Keratinocyte (primary cell): ENCODE data around the gene ZCCHC7. TPM values are rescaled to one million over a fixed set of nuclear protein-coding genes. Genes with fewer than 3 reads are reported as not detected.

Source experiments
- DNase-seq: peaks from one replicate; pipeline ENCODE4 v3.0.0-alpha.2; 2011; ENCODE audit warnings: low read depth, missing footprints, low spot score
- FAIRE-seq: peaks from 2 replicates; lab custom pipeline; 2011; peaks lifted over from hg19 to GRCh38; lab: Jason Lieb, UNC
- H2AFZ ChIP-seq: 2 replicates; pipeline ENCODE4 v1.6.0; 2012; ENCODE audit warnings: low read length, control low read depth, inconsistent platforms; ENCODE audit not compliant: control insufficient read depth
- H3K27ac ChIP-seq: 2 replicates; pipeline ENCODE4 v1.5.1; 2011; ENCODE audit warnings: low read length; ENCODE audit not compliant: control insufficient read depth, insufficient read depth
- H3K27me3 ChIP-seq: 3 replicates; pipeline ENCODE4 v1.6.0; 2011; ENCODE audit warnings: low read length; ENCODE audit not compliant: control insufficient read depth, insufficient read depth; ENCODE audit errors: extremely low read depth
- H3K36me3 ChIP-seq, 2 experiments: 2 replicates in 1 of 2; 3 replicates in 1 of 2; pipeline ENCODE4 v1.5.1; 2011; ENCODE audit warnings: low read length in 2 of 2, mild to moderate bottlenecking in 1 of 2; ENCODE audit not compliant: control insufficient read depth in 2 of 2, insufficient read depth in 2 of 2; ENCODE audit errors: extremely low read depth in 1 of 2
- H3K4me1 ChIP-seq: 3 replicates; pipeline ENCODE4 v1.5.1; 2011; ENCODE audit warnings: low read length; ENCODE audit not compliant: control insufficient read depth, insufficient read depth; ENCODE audit errors: extremely low read depth
- H3K4me2 ChIP-seq: 3 replicates; pipeline ENCODE4 v1.6.0; 2011; ENCODE audit warnings: low read depth, low read length; ENCODE audit not compliant: control insufficient read depth, insufficient read depth; ENCODE audit errors: extremely low read depth
- H3K4me3 ChIP-seq, 3 experiments: fragments of 200-600 bp in 1 of 3; sonication (generic) in 1 of 3; 2 replicates in 2 of 3; 3 replicates in 1 of 3; pipeline ENCODE4 v1.5.1; 2011 to 2016; ENCODE audit warnings: low read length in 3 of 3, mild to moderate bottlenecking in 3 of 3, control low read depth in 2 of 3, inconsistent platforms in 1 of 3, low read depth in 1 of 3, mixed read lengths in 1 of 3, mixed run types in 1 of 3, moderate library complexity in 1 of 3; ENCODE audit not compliant: control insufficient read depth in 2 of 3, insufficient read depth in 2 of 3; ENCODE audit errors: extremely low read depth in 1 of 3
- H3K79me2 ChIP-seq: 2 replicates; pipeline ENCODE4 v1.6.0; 2012; ENCODE audit warnings: low read length; ENCODE audit not compliant: control insufficient read depth, insufficient read depth
- H3K9ac ChIP-seq: 3 replicates; pipeline ENCODE4 v1.6.0; 2011; ENCODE audit warnings: low read length; ENCODE audit not compliant: control insufficient read depth, insufficient read depth; ENCODE audit errors: extremely low read depth
- H3K9me1 ChIP-seq: 3 replicates; pipeline ENCODE4 v1.6.0; 2011; ENCODE audit warnings: low read length; ENCODE audit not compliant: control insufficient read depth, insufficient read depth; ENCODE audit errors: extremely low read depth
- H3K9me3 ChIP-seq: 2 replicates; pipeline ENCODE4 v1.5.1; 2012; ENCODE audit warnings: low read depth, low read length; ENCODE audit not compliant: control insufficient read depth
- H4K20me1 ChIP-seq: 3 replicates; pipeline ENCODE4 v1.6.0; 2011; ENCODE audit warnings: low read length; ENCODE audit not compliant: control insufficient read depth, insufficient read depth; ENCODE audit errors: extremely low read depth
- EZH2 ChIP-seq: IDR thresholded peaks from one replicate; pipeline ENCODE4 v1.6.1; 2012; ENCODE audit warnings: inconsistent platforms, mild to moderate bottlenecking, low read length, moderate library complexity
- dilution Hi-C: fragments of 300-500 bp; cut with MboI; formaldehyde crosslinking; loops from one replicate; pipeline ENCODE4 v1.7.0; 2020; ENCODE audit warnings: low sequenced_read_pairs; ENCODE audit not compliant: extremely low pct_ligation_motif_present
- polyA plus RNA-seq, 5 experiments: library from polyadenylated mRNA; depleted of rRNA in 3 of 5; stranded (reverse) in 3 of 5; stranded (forward) in 1 of 5; unstranded in 1 of 5; fragments of >200 nt; gene quantifications; 1 replicate in 1 of 5; 2 replicates in 3 of 5; 3 replicates in 1 of 5; pipeline versions ENCODE4 v1.2.1 to v1.2.3, GENCODE V29; 2011 to 2012; ENCODE audit warnings: missing spikeins in 2 of 5, low read depth in 1 of 5, low replicate concordance in 1 of 5
- TF ChIP-seq, protein P1 (sequence below), 3 experiments: IDR thresholded peaks in 1 of 3; conservative IDR thresholded peaks in 1 of 3; optimal IDR thresholded peaks in 1 of 3; 2 replicates in 2 of 3; 3 replicates in 1 of 3; pipeline versions ENCODE3 to v1.5.1; 2011; ENCODE audit warnings: low read length in 3 of 3, mild to moderate bottlenecking in 3 of 3, moderate library complexity in 2 of 3, control low read depth in 1 of 3, inconsistent platforms in 1 of 3; ENCODE audit not compliant: insufficient read depth in 2 of 3; ENCODE audit errors: extremely low read depth in 1 of 3

ZCCHC7 gene
- polyA plus RNA-seq, 1 donor (not counting 4 experiments of a cell fraction or from before 2014, with no cell fraction given): 16.5 TPM

DNA sequence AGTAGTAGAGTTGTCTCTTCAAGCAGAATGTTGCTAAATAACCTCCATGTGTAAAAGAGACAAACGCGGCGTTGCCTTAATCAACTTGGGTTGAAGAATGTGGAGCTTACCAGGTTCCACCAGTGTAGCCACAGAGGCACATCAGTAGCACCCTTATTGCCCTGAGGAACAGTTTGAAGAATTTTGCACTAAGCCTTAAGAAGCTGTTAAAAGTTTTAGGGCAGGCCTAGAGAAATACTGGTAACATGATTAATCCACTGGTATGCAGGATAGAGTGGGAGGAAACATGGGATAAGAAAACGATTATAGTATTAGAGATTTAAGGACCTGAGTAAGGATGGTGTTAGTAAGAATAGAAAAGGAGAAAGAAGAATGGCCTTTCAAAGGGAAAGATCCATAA lies 100.6 kb downstream of the ZCCHC7 start:
- Histone ChIP-seq H3K36me3 (no peaks in the 10 kb centered on the region), H3K9me1 (no peaks in the 10 kb centered on the region), H4K20me1 (no peaks in the 10 kb centered on the region), H3K4me3 (no peak overlapping the region), H3K4me1 (peaks cover under 1% of the 10 kb centered on the region), H3K9ac (no peak overlapping the region), H2AFZ (no peak overlapping the region), H3K79me2 (no peaks in the 10 kb centered on the region), H3K9me3 (no peaks in the 10 kb centered on the region), H3K4me2 (no peak overlapping the region), H3K27ac (no peak overlapping the region), H3K27me3 (no peaks in the 10 kb centered on the region)
- DNase-seq: no peak
- FAIRE-seq: no peak
- dilution Hi-C loops: no loop called here
- no peak for TF ChIP-seq EZH2
- TF ChIP-seq, protein P1, sequence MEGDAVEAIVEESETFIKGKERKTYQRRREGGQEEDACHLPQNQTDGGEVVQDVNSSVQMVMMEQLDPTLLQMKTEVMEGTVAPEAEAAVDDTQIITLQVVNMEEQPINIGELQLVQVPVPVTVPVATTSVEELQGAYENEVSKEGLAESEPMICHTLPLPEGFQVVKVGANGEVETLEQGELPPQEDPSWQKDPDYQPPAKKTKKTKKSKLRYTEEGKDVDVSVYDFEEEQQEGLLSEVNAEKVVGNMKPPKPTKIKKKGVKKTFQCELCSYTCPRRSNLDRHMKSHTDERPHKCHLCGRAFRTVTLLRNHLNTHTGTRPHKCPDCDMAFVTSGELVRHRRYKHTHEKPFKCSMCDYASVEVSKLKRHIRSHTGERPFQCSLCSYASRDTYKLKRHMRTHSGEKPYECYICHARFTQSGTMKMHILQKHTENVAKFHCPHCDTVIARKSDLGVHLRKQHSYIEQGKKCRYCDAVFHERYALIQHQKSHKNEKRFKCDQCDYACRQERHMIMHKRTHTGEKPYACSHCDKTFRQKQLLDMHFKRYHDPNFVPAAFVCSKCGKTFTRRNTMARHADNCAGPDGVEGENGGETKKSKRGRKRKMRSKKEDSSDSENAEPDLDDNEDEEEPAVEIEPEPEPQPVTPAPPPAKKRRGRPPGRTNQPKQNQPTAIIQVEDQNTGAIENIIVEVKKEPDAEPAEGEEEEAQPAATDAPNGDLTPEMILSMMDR (optimal IDR thresholded peaks at IDR 0.05 in 1 of 3, IDR thresholded peaks at IDR 0.05 in 1 of 3, conservative IDR thresholded peaks at IDR 0.05 in 1 of 3; ENCODE audit: extremely low read depth in 1 of 3, insufficient read depth in 2 of 3, low read length in 3 of 3): no peak

DNA sequence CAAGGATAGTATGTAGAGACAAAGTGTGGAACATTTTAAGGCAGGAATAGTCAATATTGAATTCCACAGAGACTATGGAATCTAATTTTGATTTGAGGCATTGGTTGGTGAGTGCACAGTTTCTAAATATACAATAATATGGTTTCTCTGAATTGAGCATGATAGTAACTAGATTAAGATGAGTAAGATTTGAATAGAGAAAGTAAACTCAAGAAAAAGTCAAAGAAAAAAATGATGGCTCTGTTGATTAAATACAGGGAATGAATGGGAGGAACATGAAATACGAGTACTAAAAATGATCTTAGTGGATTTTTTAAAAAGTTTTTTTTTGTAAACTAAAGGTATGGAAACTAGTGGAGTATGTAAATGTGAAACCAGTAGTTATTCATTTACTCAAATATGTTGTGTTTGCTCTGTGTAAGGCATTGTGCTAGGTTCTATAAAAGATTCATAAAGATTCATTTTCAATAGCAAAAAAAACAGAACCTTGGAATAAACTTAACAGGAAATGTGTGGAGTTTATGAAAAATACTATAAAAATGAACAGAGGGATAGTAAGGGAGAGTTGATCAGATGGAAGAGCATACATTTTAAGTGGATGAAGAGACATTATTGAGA lies 101.2 kb downstream of the ZCCHC7 start:
- no peak for DNase-seq
- Histone ChIP-seq H3K4me2 (no peak overlapping the region), H3K27ac (no peak overlapping the region), H2AFZ (no peak overlapping the region), H3K27me3 (no peaks in the 10 kb centered on the region), H3K79me2 (no peaks in the 10 kb centered on the region), H3K9me1 (no peaks in the 10 kb centered on the region), H3K9me3 (no peaks in the 10 kb centered on the region), H3K9ac (no peak overlapping the region), H3K4me1 (no peaks in the 10 kb centered on the region), H3K36me3 (no peaks in the 10 kb centered on the region), H4K20me1 (no peaks in the 10 kb centered on the region), H3K4me3 (no peak overlapping the region)
- no peak for FAIRE-seq
- dilution Hi-C loops: no loop called here
- TF ChIP-seq, protein P1 (optimal IDR thresholded peaks at IDR 0.05 in 1 of 3, IDR thresholded peaks at IDR 0.05 in 1 of 3, conservative IDR thresholded peaks at IDR 0.05 in 1 of 3; ENCODE audit: extremely low read depth in 1 of 3, insufficient read depth in 2 of 3, low read length in 3 of 3): no peak
- no peak for TF ChIP-seq EZH2
